PC-9 (cell line): ENCODE measurements around the gene ZBED6.

ENCODE experiments used
- CTCF ChIP-seq: fragments of 200-600 bp; sonication (generic); conservative IDR thresholded peaks from 2 replicates; pipeline ENCODE4 v1.6.1; 2017; ENCODE audit warnings: mixed run types, antibody characterized with exemption, mild to moderate bottlenecking, moderate library complexity
- EZH2 ChIP-seq: fragments of 200-600 bp; sonication (generic); IDR thresholded peaks from 2 replicates; pipeline ENCODE4 v1.8.0; 2017; ENCODE audit warnings: antibody characterized with exemption, low read depth

GRCh38 chr1:203840208-203840808 lies 44.9 kb downstream of the ZBED6 start:
- TF ChIP-seq CTCF (no peak), EZH2 (no peak)
